ENCODE data around the gene OTOP2.

The OTOP2 gene

GRCh38 chr17:74892013-74892841 lies 31.8 kb upstream of the OTOP2 start:
- in situ Hi-C loops (cut with MboI; ENCODE audit: low pct_unique_long_range_greater_than_20kb, low sequenced_read_pairs, unreplicated experiment): no loop called here
- TF ChIP-seq CTCF (IDR thresholded peaks at IDR 0.05; ENCODE audit: extremely low read depth, insufficient read depth, missing control alignments): no peak

GRCh38 chr17:74892974-74893911 lies 30.8 kb upstream of the OTOP2 start, which contains the start of gene FADS6:
FADS6 (minus strand) TSS chr17:74893633; CDS start chr17:74893595, 38 bp downstream.
- no peak for DNase-seq (ENCODE audit: low spot score)
- no peak for TF ChIP-seq CTCF (IDR thresholded peaks at IDR 0.05; ENCODE audit: extremely low read depth, insufficient read depth, missing control alignments)
- in situ Hi-C loops (cut with MboI; ENCODE audit: low pct_unique_long_range_greater_than_20kb, low sequenced_read_pairs, unreplicated experiment): no loop called here

More at GRCh38 chr17:74892013-74892841, 31.8 kb upstream of the OTOP2 start:
- no peak for DNase-seq (ENCODE audit: low spot score)

GRCh38 chr17:74893936-74894671 lies 30.0 kb upstream of the OTOP2 start:
- in situ Hi-C loops (cut with MboI; ENCODE audit: low pct_unique_long_range_greater_than_20kb, low sequenced_read_pairs, unreplicated experiment): no loop called here
- TF ChIP-seq CTCF (IDR thresholded peaks at IDR 0.05; ENCODE audit: extremely low read depth, insufficient read depth, missing control alignments): no peak

GRCh38 chr17:74898376-74898946 lies 25.6 kb upstream of the OTOP2 start:
- TF ChIP-seq CTCF (IDR thresholded peaks at IDR 0.05; ENCODE audit: extremely low read depth, insufficient read depth, missing control alignments): no peak
- in situ Hi-C loops (cut with MboI; ENCODE audit: low pct_unique_long_range_greater_than_20kb, low sequenced_read_pairs, unreplicated experiment): no loop called here

More at GRCh38 chr17:74893936-74894671, 30.0 kb upstream of the OTOP2 start:
- DNase-seq (ENCODE audit: low spot score): no peak

GRCh38 chr17:74900208-74900607 lies 23.9 kb upstream of the OTOP2 start:
- in situ Hi-C loops (cut with MboI; ENCODE audit: low pct_unique_long_range_greater_than_20kb, low sequenced_read_pairs, unreplicated experiment): no loop called here
- TF ChIP-seq CTCF (IDR thresholded peaks at IDR 0.05; ENCODE audit: extremely low read depth, insufficient read depth, missing control alignments): no peak
- no peak for DNase-seq (ENCODE audit: low spot score)

More at GRCh38 chr17:74898376-74898946, 25.6 kb upstream of the OTOP2 start:
- DNase-seq (ENCODE audit: low spot score): no peak
